HepG2 (cell line): ENCODE data around the gene SPINT4. TPM values are rescaled to one million over a fixed set of nuclear protein-coding genes. Genes with fewer than 3 reads are reported as not detected.
A peak's percentile ranks its signal among the peaks of the same experiment; 100 is the strongest.

ENCODE experiments used
- AFF4 ChIP-seq: sonication (generic); formaldehyde crosslinking; IDR thresholded peaks from 2 replicates; pipeline ENCODE4 v1.4.0; 2020; ENCODE audit warnings: missing genetic modification reagents
- AGO1 ChIP-seq: fragments of 200-400 bp; formaldehyde crosslinking; IDR thresholded peaks from 2 replicates; pipeline ENCODE4 v1.6.1; 2017; ENCODE audit warnings: mild to moderate bottlenecking, low read depth, low read length, moderate library complexity; ENCODE audit not compliant: poor library complexity, severe bottlenecking
- ATRX ChIP-seq: sonication (generic); formaldehyde crosslinking; IDR thresholded peaks from 2 replicates; pipeline ENCODE4 v1.4.0; 2020; ENCODE audit warnings: missing genetic modification reagents, borderline replicate concordance
- CHCHD3 ChIP-seq: sonication (generic); formaldehyde crosslinking; IDR thresholded peaks from 2 replicates; pipeline ENCODE4 v1.8.0; 2022; ENCODE audit warnings: mild to moderate bottlenecking, missing genetic modification reagents, moderate library complexity
- EHMT2 ChIP-seq: fragments of 200-600 bp; sonication (generic); IDR thresholded peaks from 2 replicates; pipeline ENCODE4 v1.7.0; 2017; ENCODE audit warnings: antibody characterized with exemption, low read depth, low read length, borderline replicate concordance
- HHEX ChIP-seq: IDR thresholded peaks from 2 replicates; pipeline ENCODE4 v1.6.1; 2016; ENCODE audit warnings: control low read depth
- HOXD1 ChIP-seq: sonication (generic); formaldehyde crosslinking; IDR thresholded peaks from 2 replicates; pipeline ENCODE4 v1.5.0; 2020; ENCODE audit warnings: missing genetic modification reagents
- NR3C1 ChIP-seq: sonication (generic); formaldehyde crosslinking; IDR thresholded peaks from 2 replicates; pipeline ENCODE4 v1.4.0; 2020; ENCODE audit warnings: missing genetic modification reagents
- PRMT3 ChIP-seq: sonication (generic); formaldehyde crosslinking; IDR thresholded peaks from 2 replicates; pipeline ENCODE4 v1.8.1; 2022; ENCODE audit warnings: low read depth, mild to moderate bottlenecking, moderate library complexity, missing genetic modification reagents, borderline replicate concordance
- TSC22D2 ChIP-seq: sonication (generic); formaldehyde crosslinking; IDR thresholded peaks from 2 replicates; pipeline ENCODE4 v1.5.1; 2020; ENCODE audit warnings: missing genetic modification reagents, mild to moderate bottlenecking, borderline replicate concordance
- ZNF350 ChIP-seq: sonication (generic); formaldehyde crosslinking; IDR thresholded peaks from 2 replicates; pipeline ENCODE4 v1.4.0; 2020; ENCODE audit warnings: mild to moderate bottlenecking, low read depth, missing genetic modification reagents, borderline replicate concordance
- ZNF639 ChIP-seq: conservative IDR thresholded peaks from 2 replicates; pipeline ENCODE4 v1.6.1; 2018; ENCODE audit warnings: missing genetic modification reagents
- ZNF777 ChIP-seq: sonication (generic); formaldehyde crosslinking; IDR thresholded peaks from 2 replicates; pipeline ENCODE4 v1.4.0; 2020; ENCODE audit warnings: missing genetic modification reagents
- ZSCAN29 ChIP-seq: sonication (generic); formaldehyde crosslinking; conservative IDR thresholded peaks from 2 replicates; pipeline ENCODE4 v1.4.0; 2020; ENCODE audit warnings: mild to moderate bottlenecking, missing genetic modification reagents
- polyA plus RNA-seq, 8 experiments: library from polyadenylated mRNA; depleted of rRNA in 3 of 8; stranded (reverse) in 7 of 8; unstranded in 1 of 8; fragments of >200 nt; fragmentation: Illumina TruSeq in 4 of 8; extraction: Trizol in 4 of 8; gene quantifications; 2 replicates each; pipeline versions ENCODE4 v1.2.1 to v1.2.3, GENCODE V29; 2011 to 2016; ENCODE audit warnings: low read depth in 4 of 8, missing spikeins in 1 of 8, mixed read lengths in 1 of 8; ENCODE audit not compliant: insufficient read depth in 1 of 8
- total RNA-seq, 5 experiments: library from RNA; depleted of rRNA; stranded (reverse); fragments of >200 nt; fragmentation: Illumina TruSeq; extraction: Trizol; gene quantifications; 2 replicates each; pipeline ENCODE4 v1.2.3, GENCODE V29; 2016; ENCODE audit warnings: low read depth in 1 of 5
- TF ChIP-seq, protein P1 (sequence below): IDR thresholded peaks from 2 replicates; pipeline ENCODE4 v1.6.1; 2016; ENCODE audit warnings: missing compliant biosample characterization, missing genetic modification reagents, borderline replicate concordance
- TF ChIP-seq, protein P2 (sequence below): sonication (generic); formaldehyde crosslinking; IDR thresholded peaks from 2 replicates; pipeline ENCODE4 v1.4.0; 2020; ENCODE audit warnings: mild to moderate bottlenecking, missing genetic modification reagents
- TF ChIP-seq, protein P3 (sequence below): sonication (generic); formaldehyde crosslinking; conservative IDR thresholded peaks from 2 replicates; pipeline ENCODE4 v1.8.0; 2022; ENCODE audit warnings: mild to moderate bottlenecking, moderate library complexity, missing genetic modification reagents
- TF ChIP-seq, protein P4 (sequence below): sonication (generic); formaldehyde crosslinking; IDR thresholded peaks from 2 replicates; pipeline ENCODE4 v1.4.0; 2020; ENCODE audit warnings: missing genetic modification reagents

SPINT4 gene
- total and polyA plus RNA-seq, 2 of the 13 experiments (the other 11 are each of a cell fraction or from before 2014, with no cell fraction given), result not detected

DNA sequence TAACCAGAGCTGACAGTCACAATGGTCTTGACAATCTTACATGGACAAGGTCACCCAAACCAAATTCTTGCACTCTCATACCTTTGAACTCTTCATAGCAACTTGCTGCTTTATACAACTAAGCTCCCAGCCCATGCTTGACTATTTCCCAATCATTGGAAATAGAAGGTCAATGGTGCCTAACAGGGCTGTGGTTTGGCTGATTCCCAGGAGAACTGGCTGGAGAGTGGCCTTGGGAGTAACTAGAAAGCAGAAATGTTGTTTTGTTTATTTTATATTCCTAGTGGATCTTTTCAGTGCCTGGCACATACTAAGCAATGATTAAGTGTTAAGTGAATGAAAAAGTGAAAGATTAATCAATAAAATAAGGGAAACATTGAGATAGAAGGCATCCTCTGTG lies 3.0 kb downstream of the SPINT4 start (continued):
- TF ChIP-seq TSC22D2 (CRISPR knock-in tag) (no peak), AGO1 (no peak), ATRX (CRISPR knock-in tag) (no peak), HHEX (CRISPR knock-in tag) (no peak), ZNF639 (CRISPR knock-in tag) (no peak), EHMT2 (no peak; the same call in 1 of the 2 replicates), HOXD1 (CRISPR knock-in tag) (no peak), NR3C1 (CRISPR knock-in tag) (no peak), ZNF777 (CRISPR knock-in tag) (no peak), ZSCAN29 (CRISPR knock-in tag) (no peak), PRMT3 (no peak), CHCHD3 (CRISPR knock-in tag) (no peak), AFF4 (CRISPR knock-in tag) (no peak), ZNF350 (CRISPR knock-in tag) (no peak)
- TF ChIP-seq, protein P1, sequence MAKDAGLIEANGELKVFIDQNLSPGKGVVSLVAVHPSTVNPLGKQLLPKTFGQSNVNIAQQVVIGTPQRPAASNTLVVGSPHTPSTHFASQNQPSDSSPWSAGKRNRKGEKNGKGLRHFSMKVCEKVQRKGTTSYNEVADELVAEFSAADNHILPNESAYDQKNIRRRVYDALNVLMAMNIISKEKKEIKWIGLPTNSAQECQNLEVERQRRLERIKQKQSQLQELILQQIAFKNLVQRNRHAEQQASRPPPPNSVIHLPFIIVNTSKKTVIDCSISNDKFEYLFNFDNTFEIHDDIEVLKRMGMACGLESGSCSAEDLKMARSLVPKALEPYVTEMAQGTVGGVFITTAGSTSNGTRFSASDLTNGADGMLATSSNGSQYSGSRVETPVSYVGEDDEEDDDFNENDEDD (CRISPR knock-in tag), result no peak
- TF ChIP-seq, protein P2, sequence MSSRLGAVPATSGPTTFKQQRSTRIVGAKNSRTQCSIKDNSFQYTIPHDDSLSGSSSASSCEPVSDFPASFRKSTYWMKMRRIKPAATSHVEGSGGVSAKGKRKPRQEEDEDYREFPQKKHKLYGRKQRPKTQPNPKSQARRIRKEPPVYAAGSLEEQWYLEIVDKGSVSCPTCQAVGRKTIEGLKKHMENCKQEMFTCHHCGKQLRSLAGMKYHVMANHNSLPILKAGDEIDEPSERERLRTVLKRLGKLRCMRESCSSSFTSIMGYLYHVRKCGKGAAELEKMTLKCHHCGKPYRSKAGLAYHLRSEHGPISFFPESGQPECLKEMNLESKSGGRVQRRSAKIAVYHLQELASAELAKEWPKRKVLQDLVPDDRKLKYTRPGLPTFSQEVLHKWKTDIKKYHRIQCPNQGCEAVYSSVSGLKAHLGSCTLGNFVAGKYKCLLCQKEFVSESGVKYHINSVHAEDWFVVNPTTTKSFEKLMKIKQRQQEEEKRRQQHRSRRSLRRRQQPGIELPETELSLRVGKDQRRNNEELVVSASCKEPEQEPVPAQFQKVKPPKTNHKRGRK (CRISPR knock-in tag), result no peak
- TF ChIP-seq, protein P3, sequence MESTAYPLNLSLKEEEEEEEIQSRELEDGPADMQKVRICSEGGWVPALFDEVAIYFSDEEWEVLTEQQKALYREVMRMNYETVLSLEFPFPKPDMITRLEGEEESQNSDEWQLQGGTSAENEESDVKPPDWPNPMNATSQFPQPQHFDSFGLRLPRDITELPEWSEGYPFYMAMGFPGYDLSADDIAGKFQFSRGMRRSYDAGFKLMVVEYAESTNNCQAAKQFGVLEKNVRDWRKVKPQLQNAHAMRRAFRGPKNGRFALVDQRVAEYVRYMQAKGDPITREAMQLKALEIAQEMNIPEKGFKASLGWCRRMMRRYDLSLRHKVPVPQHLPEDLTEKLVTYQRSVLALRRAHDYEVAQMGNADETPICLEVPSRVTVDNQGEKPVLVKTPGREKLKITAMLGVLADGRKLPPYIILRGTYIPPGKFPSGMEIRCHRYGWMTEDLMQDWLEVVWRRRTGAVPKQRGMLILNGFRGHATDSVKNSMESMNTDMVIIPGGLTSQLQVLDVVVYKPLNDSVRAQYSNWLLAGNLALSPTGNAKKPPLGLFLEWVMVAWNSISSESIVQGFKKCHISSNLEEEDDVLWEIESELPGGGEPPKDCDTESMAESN (CRISPR knock-in tag), result no peak; the same call in 1 of the 2 replicates
- TF ChIP-seq, protein P4, sequence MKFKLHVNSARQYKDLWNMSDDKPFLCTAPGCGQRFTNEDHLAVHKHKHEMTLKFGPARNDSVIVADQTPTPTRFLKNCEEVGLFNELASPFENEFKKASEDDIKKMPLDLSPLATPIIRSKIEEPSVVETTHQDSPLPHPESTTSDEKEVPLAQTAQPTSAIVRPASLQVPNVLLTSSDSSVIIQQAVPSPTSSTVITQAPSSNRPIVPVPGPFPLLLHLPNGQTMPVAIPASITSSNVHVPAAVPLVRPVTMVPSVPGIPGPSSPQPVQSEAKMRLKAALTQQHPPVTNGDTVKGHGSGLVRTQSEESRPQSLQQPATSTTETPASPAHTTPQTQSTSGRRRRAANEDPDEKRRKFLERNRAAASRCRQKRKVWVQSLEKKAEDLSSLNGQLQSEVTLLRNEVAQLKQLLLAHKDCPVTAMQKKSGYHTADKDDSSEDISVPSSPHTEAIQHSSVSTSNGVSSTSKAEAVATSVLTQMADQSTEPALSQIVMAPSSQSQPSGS (CRISPR knock-in tag), result peak; percentile 75
